ENCODE results near the gene SLC6A3.

DNA sequence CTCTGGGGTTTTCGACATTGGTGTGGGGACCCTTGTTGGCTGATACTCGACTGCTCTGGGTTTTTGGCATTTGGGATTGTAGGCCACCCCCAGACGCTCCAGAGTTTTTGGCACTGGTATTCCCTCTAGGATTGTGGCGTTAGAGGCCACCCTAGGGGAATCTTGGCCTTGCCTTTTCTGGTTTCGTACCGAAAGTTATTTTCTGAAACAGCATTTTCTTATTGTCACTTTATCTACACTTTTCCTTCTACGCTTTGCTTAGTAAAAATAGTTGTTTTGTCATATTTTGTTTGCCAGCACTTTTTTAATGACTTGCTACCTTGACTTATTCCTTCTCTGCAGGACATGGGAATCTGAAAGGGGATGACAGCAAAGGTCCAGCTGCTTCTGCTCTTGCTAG lies 75.2 kb downstream of the SLC6A3 start:
- TF ChIP-seq, protein P1, sequence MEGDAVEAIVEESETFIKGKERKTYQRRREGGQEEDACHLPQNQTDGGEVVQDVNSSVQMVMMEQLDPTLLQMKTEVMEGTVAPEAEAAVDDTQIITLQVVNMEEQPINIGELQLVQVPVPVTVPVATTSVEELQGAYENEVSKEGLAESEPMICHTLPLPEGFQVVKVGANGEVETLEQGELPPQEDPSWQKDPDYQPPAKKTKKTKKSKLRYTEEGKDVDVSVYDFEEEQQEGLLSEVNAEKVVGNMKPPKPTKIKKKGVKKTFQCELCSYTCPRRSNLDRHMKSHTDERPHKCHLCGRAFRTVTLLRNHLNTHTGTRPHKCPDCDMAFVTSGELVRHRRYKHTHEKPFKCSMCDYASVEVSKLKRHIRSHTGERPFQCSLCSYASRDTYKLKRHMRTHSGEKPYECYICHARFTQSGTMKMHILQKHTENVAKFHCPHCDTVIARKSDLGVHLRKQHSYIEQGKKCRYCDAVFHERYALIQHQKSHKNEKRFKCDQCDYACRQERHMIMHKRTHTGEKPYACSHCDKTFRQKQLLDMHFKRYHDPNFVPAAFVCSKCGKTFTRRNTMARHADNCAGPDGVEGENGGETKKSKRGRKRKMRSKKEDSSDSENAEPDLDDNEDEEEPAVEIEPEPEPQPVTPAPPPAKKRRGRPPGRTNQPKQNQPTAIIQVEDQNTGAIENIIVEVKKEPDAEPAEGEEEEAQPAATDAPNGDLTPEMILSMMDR (conservative IDR thresholded peaks at IDR 0.05 in 1 of 2, IDR thresholded peaks at IDR 0.05 in 1 of 2; ENCODE audit: extremely low read depth in 1 of 2, insufficient read depth in 1 of 2, low read depth in 1 of 2, low read length in 2 of 2), result no peak
- TF ChIP-seq EZH2 (IDR thresholded peaks at IDR 0.05; ENCODE audit: borderline replicate concordance, low read length), result no peak
